ENCODE data around the gene ST6GALNAC3. TPM values are rescaled to one million over a fixed set of nuclear protein-coding genes. Genes with fewer than 3 reads are reported as not detected.

ST6GALNAC3 gene
- total and polyA plus RNA-seq, 2 experiments from 2014 or later = 29.4 to 33.3 TPM

DNA sequence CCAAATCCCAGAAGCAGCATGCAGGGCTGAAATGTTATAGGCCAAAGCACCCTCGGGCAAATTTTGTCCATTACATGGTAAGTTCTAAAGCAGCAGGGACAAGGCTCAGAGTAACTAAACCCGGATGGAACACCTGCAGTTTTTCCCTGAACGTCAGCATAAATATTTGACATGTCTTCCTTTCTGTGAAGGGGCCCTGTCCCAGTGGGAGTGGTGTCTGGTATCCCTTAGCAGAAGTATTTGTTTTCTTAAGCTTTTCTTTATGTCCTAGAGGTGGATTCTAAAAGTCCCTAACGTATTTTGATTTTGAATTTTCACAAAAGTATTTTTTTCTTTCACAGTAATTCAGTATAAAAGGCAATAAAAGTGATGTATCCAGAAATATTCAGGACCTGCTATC lies 223.9 kb downstream of the ST6GALNAC3 start:
- Histone ChIP-seq H3K9me3 (ENCODE audit: low read depth) (no peaks in the 10 kb centered on the region), H3K79me2 (no peaks in the 10 kb centered on the region), H2AFZ (no peak overlapping the region), H3K4me2 (no peak overlapping the region), H3K9me2 (replicated peaks; ENCODE audit: insufficient read depth) (no peaks in the 10 kb centered on the region), H3K4me1 (ENCODE audit: insufficient read depth) (no peaks in the 10 kb centered on the region), H3K27ac (no peak overlapping the region), H4K20me1 (ENCODE audit: insufficient read depth, poor library complexity, severe bottlenecking) (no peaks in the 10 kb centered on the region), H3K4me3 (no peak overlapping the region), H3K36me3 (replicated peaks; ENCODE audit: insufficient read depth, low read depth) (no peaks in the 10 kb centered on the region), H3K27me3 (no peaks in the 10 kb centered on the region)
- TF ChIP-seq EZH2 (IDR thresholded peaks at IDR 0.05; ENCODE audit: borderline replicate concordance) (no peak), EZH2phosphoT487 (IDR thresholded peaks at IDR 0.05; ENCODE audit: low read depth, severe bottlenecking, unreplicated experiment) (no peak)
- TF ChIP-seq, protein P1, sequence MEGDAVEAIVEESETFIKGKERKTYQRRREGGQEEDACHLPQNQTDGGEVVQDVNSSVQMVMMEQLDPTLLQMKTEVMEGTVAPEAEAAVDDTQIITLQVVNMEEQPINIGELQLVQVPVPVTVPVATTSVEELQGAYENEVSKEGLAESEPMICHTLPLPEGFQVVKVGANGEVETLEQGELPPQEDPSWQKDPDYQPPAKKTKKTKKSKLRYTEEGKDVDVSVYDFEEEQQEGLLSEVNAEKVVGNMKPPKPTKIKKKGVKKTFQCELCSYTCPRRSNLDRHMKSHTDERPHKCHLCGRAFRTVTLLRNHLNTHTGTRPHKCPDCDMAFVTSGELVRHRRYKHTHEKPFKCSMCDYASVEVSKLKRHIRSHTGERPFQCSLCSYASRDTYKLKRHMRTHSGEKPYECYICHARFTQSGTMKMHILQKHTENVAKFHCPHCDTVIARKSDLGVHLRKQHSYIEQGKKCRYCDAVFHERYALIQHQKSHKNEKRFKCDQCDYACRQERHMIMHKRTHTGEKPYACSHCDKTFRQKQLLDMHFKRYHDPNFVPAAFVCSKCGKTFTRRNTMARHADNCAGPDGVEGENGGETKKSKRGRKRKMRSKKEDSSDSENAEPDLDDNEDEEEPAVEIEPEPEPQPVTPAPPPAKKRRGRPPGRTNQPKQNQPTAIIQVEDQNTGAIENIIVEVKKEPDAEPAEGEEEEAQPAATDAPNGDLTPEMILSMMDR (IDR thresholded peaks at IDR 0.05; ENCODE audit: poor library complexity) = no peak
- WGBS (ENCODE audit: low lambda C conversion rate, missing lambda C conversion rate) = 65% methylated on average over 4 of the region's 4 CpGs
- no peak for DNase-seq (ENCODE audit: low spot score)

DNA sequence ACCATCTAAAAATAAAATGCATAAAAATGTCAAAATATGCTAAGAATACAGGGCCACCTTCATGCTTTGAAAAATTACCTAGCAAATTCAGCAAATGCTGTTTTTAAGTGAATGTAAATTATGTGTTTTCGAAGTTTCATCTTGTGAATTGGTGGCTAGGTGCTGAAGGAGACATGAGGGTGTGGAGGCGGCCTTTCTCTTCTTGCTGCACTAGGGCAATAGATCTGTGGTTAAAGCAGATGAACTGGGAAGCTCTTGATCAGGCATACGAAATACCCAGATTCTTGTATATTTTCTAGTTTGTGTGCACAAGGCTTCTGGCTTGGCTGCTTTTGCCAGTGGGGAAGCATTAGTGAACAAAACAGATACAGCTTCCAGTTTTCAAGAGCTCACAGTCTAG lies 224.5 kb downstream of the ST6GALNAC3 start:
- no peak for DNase-seq (ENCODE audit: low spot score)
- Histone ChIP-seq H2AFZ (no peak overlapping the region), H3K9me2 (replicated peaks; ENCODE audit: insufficient read depth) (no peaks in the 10 kb centered on the region), H3K27me3 (no peaks in the 10 kb centered on the region), H3K4me2 (no peak overlapping the region), H3K4me3 (no peak overlapping the region), H3K9me3 (ENCODE audit: low read depth) (no peaks in the 10 kb centered on the region), H3K79me2 (no peaks in the 10 kb centered on the region), H3K4me1 (ENCODE audit: insufficient read depth) (no peaks in the 10 kb centered on the region), H3K27ac (no peak overlapping the region), H3K36me3 (replicated peaks; ENCODE audit: insufficient read depth, low read depth) (no peaks in the 10 kb centered on the region), H4K20me1 (ENCODE audit: insufficient read depth, poor library complexity, severe bottlenecking) (no peaks in the 10 kb centered on the region)
- TF ChIP-seq EZH2 (IDR thresholded peaks at IDR 0.05; ENCODE audit: borderline replicate concordance) = no peak
- TF ChIP-seq, protein P1 (IDR thresholded peaks at IDR 0.05; ENCODE audit: poor library complexity) = no peak
- TF ChIP-seq EZH2phosphoT487 (IDR thresholded peaks at IDR 0.05; ENCODE audit: low read depth, severe bottlenecking, unreplicated experiment) = no peak
- WGBS (ENCODE audit: low lambda C conversion rate, missing lambda C conversion rate) = 100% methylated on average over 3 of the region's 3 CpGs

- Histone ChIP-seq H3K36me3 (replicated peaks; ENCODE audit: insufficient read depth, low read depth) (no peaks in the 10 kb centered on the region), H4K20me1 (ENCODE audit: insufficient read depth, poor library complexity, severe bottlenecking) (no peaks in the 10 kb centered on the region), H3K4me2 (no peak overlapping the region), H3K4me3 (no peak overlapping the region), H2AFZ (no peak overlapping the region), H3K4me1 (ENCODE audit: insufficient read depth) (no peaks in the 10 kb centered on the region), H3K27ac (no peak overlapping the region), H3K9me3 (ENCODE audit: low read depth) (no peaks in the 10 kb centered on the region), H3K27me3 (no peaks in the 10 kb centered on the region), H3K79me2 (no peaks in the 10 kb centered on the region), H3K9me2 (replicated peaks; ENCODE audit: insufficient read depth) (no peaks in the 10 kb centered on the region)
- no peak for DNase-seq (ENCODE audit: low spot score)
- no peak for TF ChIP-seq EZH2 (IDR thresholded peaks at IDR 0.05; ENCODE audit: borderline replicate concordance)
- TF ChIP-seq EZH2phosphoT487 (IDR thresholded peaks at IDR 0.05; ENCODE audit: low read depth, severe bottlenecking, unreplicated experiment) = no peak
- TF ChIP-seq, protein P1 (IDR thresholded peaks at IDR 0.05; ENCODE audit: poor library complexity) = no peak
- 94% methylated on average over 3 of the region's 3 CpGs for whole genome bisulfite sequencing (ENCODE audit: low lambda C conversion rate, missing lambda C conversion rate)
These were observed 226.0 kb downstream of the ST6GALNAC3 start for GRCh38 chr1:76300556-76300955.

Data from hepatocyte (in vitro differentiated cells).